Activated T-cell treated with anti-CD3 and anti-CD28 coated beads, Interleukin-2, amount 50 U/mL, for 72 hours (primary cell): Measurements from ENCODE around the gene SRGN. TPM values are rescaled to one million over a fixed set of nuclear protein-coding genes. Genes with fewer than 3 reads are reported as not detected.
A peak's percentile ranks its signal among the peaks of the same experiment; 100 is the strongest.

Experiments
- ATAC-seq, 2 donors: fragments of 150-1000 bp; cut with Tn5 transposase; replicated peaks in 1 of 2; 2 replicates each; pipeline ENCODE4 v1.10.0; 2021; ENCODE audit warnings: moderate library complexity in 2 of 2, mild to moderate bottlenecking in 1 of 2
- DNase-seq, 2 donors: peaks; one replicate each; pipeline ENCODE4 v3.0.0; 2021 to 2022; ENCODE audit warnings: mixed read lengths in 1 of 2
- H3K27ac Mint-ChIP-seq: one replicate; pipeline ENCODE4 v1.8.0; 2022; ENCODE audit warnings: mild to moderate bottlenecking, moderate library complexity, mixed read lengths
- H3K27me3 Mint-ChIP-seq: one replicate; pipeline ENCODE4 v1.8.0; 2022; ENCODE audit warnings: low read depth, mixed read lengths
- H3K36me3 Mint-ChIP-seq, 2 donors: one replicate each; pipeline ENCODE4 v1.8.0; 2022; ENCODE audit warnings: mixed read lengths in 2 of 2, mild to moderate bottlenecking in 1 of 2; ENCODE audit not compliant: insufficient read depth in 2 of 2
- H3K4me1 Mint-ChIP-seq: one replicate; pipeline ENCODE4 v1.8.0; 2022; ENCODE audit warnings: low read depth, mixed read lengths
- H3K4me3 Mint-ChIP-seq, 2 donors: one replicate each; pipeline ENCODE4 v1.8.0; 2022; ENCODE audit warnings: mild to moderate bottlenecking in 2 of 2, mixed read lengths in 2 of 2, moderate library complexity in 2 of 2
- H3K9me3 Mint-ChIP-seq, 2 donors: one replicate each; pipeline ENCODE4 v1.8.0; 2022; ENCODE audit warnings: mixed read lengths in 2 of 2
- total RNA-seq, 2 donors: library from RNA; stranded (reverse); gene quantifications; one replicate each; pipeline ENCODE4 v1.2.3, GENCODE V29; 2022

Gene SRGN
- total RNA-seq, 2 donors from 2014 or later, result 439 to 902 TPM

DNA sequence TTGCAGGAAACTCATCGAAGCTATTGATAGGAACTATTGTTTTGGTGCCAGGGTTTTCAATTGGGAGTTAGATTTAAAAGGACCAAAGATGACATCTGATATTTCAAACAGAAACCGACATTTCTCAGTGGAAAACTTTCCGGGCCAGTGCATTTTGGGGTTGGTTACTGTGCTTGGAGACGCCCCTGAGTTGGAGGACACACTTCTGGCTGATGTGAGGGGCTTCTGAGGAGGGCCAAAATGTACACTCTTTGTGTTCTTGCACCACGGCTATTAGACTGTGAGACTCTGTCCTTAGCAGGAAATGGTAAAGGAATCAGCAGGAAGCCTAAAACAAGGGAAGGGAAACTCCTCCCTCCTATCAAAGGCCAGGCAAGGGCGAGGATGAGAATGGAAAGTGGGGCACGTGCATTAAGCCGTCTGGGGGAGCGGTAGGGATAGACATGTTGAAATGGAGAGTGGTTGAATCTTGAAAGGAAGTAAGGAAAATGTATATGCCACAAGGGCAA lies 1.8 kb upstream of the SRGN start:
- DNase-seq, result no peak
- Mint-ChIP-seq H3K27ac (peak overlapping the region; percentile 22), H3K27me3 (no peaks in the 10 kb centered on the region), H3K9me3 (no peaks in the 10 kb centered on the region), H3K36me3 (peaks cover 11 to 25% of the 10 kb centered on the region in 2 donors), H3K4me3 (peak overlapping the region; percentile 71 to 76), H3K4me1 (peaks cover 48% of the 10 kb centered on the region)
- ATAC-seq, result no peak

DNA sequence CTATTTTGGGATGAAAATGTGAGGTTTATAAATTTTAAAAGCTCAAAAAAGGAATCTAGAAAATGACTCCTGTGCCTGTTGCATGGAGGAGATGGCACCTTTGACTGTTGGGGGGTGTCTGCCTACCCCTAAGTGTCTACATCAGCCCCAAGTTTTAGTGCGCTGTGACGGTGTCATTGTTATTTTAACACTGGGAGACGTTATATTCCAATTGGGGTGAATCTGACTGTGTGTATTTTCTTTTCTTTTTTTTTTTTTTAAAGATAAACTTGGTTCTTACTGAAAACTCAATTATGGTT lies 517 bp downstream of the SRGN start:
- Mint-ChIP-seq H3K4me3 (peak overlapping the region; percentile 87 to 92), H3K36me3 (peaks cover 15 to 32% of the 10 kb centered on the region in 2 donors), H3K27ac (peak overlapping the region; percentile 98), H3K27me3 (no peaks in the 10 kb centered on the region), H3K9me3 (no peaks in the 10 kb centered on the region), H3K4me1 (peaks cover 72% of the 10 kb centered on the region)
- peak in 1 of 2 donors; percentile 24 for DNase-seq
- ATAC-seq, result peak in 1 of 2 donors; percentile 4

DNA sequence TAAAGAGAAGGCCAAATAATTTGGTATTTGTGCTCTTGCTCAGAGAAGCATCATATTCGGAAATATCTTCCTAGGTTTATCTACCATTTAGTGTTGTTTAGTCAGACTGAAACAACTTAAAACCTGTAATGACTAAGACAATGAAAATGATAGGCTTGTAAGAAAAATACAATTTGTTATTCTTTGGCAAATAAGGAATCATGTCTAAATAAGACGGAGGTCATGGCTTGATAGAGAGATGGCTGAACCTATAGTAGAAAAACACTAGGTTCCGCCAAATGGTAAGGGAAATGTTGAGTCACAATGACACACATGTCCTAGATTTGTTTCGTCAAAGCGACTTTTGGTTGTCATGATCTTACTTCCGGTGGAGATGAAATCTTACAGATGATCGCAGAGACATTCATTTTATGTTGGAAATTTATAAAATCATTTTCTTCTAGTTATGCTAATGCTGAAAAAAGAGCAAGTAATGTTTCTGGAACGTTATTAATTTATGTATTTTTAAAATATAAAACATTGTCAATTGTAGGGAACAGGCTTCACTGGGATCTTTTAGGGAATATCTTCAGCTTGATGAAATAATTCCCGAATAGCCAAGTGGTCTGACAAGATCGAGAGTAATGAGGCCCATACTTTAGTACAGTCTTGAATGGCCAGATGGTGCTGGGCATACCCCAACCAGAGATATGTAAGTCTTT lies 1.0 kb downstream of the SRGN start:
- H3K4me3 Mint-ChIP-seq, result peak overlapping the region; percentile 87 to 92
- peak overlapping the region; percentile 98 for H3K27ac Mint-ChIP-seq
- H3K9me3 Mint-ChIP-seq, result no peaks in the 10 kb centered on the region
- no peaks in the 10 kb centered on the region for H3K27me3 Mint-ChIP-seq
- DNase-seq, result peak; percentile 49 to 67
- peaks cover 16 to 35% of the 10 kb centered on the region in 2 donors for H3K36me3 Mint-ChIP-seq
- peaks cover 77% of the 10 kb centered on the region for H3K4me1 Mint-ChIP-seq
- ATAC-seq, result peak; percentile 25 to 35

DNA sequence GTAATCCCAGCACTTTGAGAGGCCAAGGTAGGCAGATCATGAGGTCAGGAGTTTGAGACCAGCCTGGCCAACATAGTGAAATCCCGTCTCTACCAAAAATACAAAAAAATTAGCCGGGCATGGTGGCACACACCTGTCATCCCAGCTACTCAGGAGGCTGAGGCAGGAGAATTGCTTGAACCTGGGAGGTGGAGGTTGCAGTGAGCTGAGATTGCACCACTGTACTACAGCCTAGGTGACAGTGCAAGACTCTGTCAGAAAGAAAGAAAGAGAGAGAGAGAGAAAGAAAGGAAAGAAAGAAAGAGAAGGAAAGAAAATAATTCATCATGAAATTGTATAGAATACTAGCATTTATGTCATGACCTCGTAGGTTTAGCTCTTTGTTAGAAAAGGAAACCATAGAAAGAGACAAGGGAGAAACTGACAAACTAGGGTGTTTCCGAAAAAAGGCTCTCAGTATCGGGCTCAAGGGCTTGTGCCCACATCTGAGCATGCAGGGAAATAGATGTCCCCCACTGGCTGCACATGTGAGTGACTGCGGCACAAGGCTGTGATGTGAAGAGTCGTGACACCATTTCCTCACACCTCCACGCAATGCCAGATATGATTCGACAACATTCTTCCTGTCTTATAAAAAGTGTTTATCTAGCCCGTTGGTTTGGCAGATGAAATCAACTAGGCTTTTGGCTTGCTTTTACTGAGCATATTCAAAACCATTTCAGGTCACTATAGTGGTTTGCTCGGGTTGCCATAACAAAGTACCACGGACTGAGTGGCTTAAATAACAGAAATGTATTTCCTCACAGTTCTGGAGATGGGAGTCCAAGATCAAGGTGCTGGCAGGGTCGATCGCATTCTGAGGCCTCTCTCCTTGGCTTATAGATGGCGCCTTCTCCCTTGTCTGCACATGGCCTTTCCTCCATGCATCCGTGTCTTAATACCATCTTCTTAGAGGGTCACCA lies 2.0 kb downstream of the SRGN start:
- peaks cover 16 to 35% of the 10 kb centered on the region in 2 donors for H3K36me3 Mint-ChIP-seq
- peak overlapping the region; percentile 86 for H3K27ac Mint-ChIP-seq
- H3K27me3 Mint-ChIP-seq, result no peaks in the 10 kb centered on the region
- peak overlapping the region; percentile 87 to 92 for H3K4me3 Mint-ChIP-seq
- ATAC-seq (peak; percentile 80 to 83), DNase-seq (peak; percentile 86 to 91)
- H3K4me1 Mint-ChIP-seq, result peaks cover 76% of the 10 kb centered on the region
- H3K9me3 Mint-ChIP-seq, result no peaks in the 10 kb centered on the region

DNA sequence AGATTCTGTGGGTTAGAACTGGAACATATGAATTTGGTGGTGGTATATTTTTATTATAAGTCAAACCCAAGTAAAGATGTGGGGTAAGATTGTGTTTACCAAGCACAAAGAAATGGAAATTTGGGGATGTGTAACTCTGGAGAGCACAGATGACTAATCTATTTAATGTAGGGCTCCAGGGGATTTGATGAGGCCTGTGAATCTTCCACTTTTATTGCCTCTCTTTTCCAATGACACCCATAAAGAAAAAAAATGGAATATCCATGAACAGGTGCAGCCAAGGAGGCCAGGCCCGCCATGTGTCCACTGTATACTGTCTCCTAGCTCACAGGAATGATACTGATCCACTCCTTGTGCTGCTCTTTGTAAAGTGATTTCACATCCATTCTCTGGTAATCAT lies 2.8 kb downstream of the SRGN start:
- DNase-seq, result no peak

DNA sequence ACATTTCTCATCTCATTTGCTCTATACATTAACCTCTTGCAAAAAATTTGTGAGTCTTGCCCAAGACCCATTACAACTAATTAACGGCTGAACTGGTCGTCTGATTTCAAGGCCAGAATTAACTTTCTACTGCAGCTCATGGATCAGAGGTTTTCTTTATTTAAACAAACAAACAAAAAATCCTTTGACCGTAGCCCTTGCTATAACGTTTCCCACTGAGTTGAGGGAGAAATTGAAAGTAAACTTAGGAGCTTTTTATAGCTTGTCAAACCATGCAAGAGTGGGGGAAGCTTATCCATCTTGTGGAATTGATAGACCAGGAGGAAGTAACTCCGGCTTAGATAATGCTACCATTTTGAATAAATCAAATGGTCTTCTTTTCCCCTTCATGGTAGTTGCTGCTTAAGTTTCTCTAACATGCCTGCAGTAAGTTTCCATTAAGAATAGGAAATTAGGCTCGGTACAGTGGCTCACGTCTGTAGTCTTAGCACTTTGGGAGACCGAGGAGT lies 3.3 kb downstream of the SRGN start:
- H3K4me3 Mint-ChIP-seq, result peak overlapping the region; percentile 87 to 92
- H3K27ac Mint-ChIP-seq, result peak overlapping the region; percentile 86
- peaks cover 18 to 40% of the 10 kb centered on the region in 2 donors for H3K36me3 Mint-ChIP-seq
- peaks cover 68% of the 10 kb centered on the region for H3K4me1 Mint-ChIP-seq
- H3K27me3 Mint-ChIP-seq, result no peaks in the 10 kb centered on the region
- no peaks in the 10 kb centered on the region for H3K9me3 Mint-ChIP-seq
- ATAC-seq (no peak), DNase-seq (no peak)

More for the DNA sequence above, 2.8 kb downstream of the SRGN start:
- Mint-ChIP-seq H3K27ac (peak overlapping the region; percentile 86), H3K4me3 (peak overlapping the region; percentile 87 to 92), H3K27me3 (no peaks in the 10 kb centered on the region), H3K36me3 (peaks cover 18 to 37% of the 10 kb centered on the region in 2 donors), H3K9me3 (no peaks in the 10 kb centered on the region), H3K4me1 (peaks cover 73% of the 10 kb centered on the region)
- no peak for ATAC-seq

DNA sequence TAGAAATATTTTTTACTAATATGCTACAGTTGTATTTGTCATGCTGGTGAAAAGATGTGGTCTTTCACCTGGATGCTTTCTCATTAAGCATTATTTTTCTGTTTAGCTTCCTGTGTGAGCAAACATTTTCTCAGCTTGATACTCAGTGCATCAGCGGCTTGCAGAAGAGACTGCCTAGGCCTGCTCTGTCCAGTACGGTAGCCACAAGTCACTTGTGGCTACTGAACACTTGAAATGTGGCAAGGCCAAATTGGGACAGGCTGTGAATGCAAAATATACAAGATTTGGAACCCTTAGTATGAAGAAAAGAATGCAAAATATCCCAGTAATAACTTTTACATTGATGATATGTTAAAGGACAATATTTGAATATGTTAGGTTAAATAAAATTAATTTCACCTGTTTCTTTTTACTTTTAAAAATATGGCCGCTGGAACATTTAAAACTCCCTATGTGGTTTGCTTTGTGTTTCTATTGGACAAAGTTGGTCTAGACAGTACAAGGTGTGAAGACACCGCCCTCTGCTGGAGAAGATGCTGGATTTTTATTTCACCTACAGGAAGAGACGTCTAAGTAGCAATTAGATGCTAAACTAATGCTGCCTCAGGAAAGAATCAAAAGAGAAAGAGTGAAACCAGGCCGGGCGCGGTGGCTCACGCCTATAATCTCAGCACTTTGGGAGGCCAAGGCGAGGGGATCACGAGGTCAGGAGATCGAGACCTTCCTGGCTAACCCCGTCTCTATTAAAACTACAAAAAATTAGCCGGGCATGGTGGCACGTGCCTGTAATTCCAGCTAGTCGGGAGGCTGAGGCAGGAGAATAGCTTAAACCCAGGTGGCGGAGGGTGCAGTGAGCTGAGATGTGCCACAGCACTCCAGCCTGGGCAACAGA lies 5.3 kb downstream of the SRGN start:
- Mint-ChIP-seq H3K27ac (peak overlapping the region; percentile 35), H3K9me3 (no peaks in the 10 kb centered on the region), H3K4me3 (peak overlapping the region; percentile 57 to 92), H3K4me1 (peaks cover 60% of the 10 kb centered on the region), H3K36me3 (peaks cover 20 to 44% of the 10 kb centered on the region in 2 donors), H3K27me3 (no peaks in the 10 kb centered on the region)
- peak in 1 of 2 donors; percentile 23 for ATAC-seq
- peak; percentile 79 to 82 for DNase-seq

DNA sequence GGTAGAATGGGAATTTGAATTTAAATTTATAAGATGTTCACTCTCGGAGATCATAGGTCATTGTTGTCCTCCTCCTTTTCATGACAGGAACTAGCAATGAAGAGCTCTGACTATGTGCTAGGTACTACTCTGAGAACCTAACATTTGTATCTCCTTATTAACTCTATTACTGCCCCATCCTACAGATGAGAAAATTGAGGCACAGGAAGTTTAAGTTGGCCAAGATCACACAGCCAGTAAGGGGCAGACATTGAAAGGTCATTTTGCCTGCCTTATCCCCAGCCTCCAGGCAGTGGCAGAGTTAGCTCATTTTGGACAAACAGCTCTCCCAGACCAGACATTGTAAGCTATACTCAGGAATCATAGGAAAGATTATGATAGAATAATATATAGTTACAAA lies 6.0 kb downstream of the SRGN start:
- Mint-ChIP-seq H3K27me3 (no peaks in the 10 kb centered on the region), H3K36me3 (peaks cover 18 to 43% of the 10 kb centered on the region in 2 donors), H3K27ac (no peak overlapping the region), H3K9me3 (no peaks in the 10 kb centered on the region), H3K4me3 (peak overlapping the region in 1 of 2 donors; percentile 23), H3K4me1 (peaks cover 58% of the 10 kb centered on the region)
- DNase-seq (no peak), ATAC-seq (no peak)

DNA sequence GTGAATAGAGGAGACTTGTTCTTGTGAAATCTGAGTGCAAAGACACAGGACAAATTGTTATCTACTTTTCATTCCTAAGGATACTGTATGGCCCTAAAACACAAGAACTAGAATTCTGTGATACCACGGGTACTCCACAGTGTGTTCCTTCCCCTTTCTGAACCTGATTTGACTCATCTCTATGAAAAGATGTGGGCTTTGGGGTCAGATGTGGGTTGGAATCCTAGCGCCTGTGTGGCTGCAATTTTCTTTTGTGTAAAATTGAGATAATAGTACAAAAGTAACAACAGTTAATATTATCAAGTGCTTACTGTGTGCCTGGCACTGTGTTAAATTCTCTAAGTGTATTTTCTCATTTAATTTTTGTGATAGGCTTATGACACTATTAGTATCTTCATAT lies 8.1 kb downstream of the SRGN start:
- DNase-seq (no peak), ATAC-seq (no peak)
- H3K4me3 Mint-ChIP-seq, result peak overlapping the region in 1 of 2 donors; percentile 40
- H3K27ac Mint-ChIP-seq, result peak overlapping the region; percentile 76
- peaks cover 55% of the 10 kb centered on the region for H3K4me1 Mint-ChIP-seq
- no peaks in the 10 kb centered on the region for H3K27me3 Mint-ChIP-seq
- peaks cover 13 to 32% of the 10 kb centered on the region in 2 donors for H3K36me3 Mint-ChIP-seq
- no peaks in the 10 kb centered on the region for H3K9me3 Mint-ChIP-seq

DNA sequence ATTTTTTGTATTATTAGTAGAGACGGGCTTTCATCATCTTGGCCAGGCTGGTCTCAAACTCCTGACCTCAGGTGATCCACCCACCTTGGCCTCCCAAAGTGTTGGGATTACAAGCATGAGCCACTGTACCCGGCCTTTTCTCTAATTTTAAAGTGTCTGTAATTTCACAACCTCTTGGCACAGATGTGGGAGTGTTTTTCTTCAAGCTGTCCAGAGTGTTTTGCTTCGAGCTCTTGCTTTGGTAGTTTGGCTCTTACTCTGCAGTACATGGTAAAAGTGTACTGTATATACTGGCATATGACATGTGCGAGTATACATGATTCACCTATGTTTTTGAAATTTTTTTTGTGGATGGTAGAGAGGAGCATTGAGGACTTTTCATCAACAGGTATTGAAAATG lies 9.8 kb downstream of the SRGN start:
- Mint-ChIP-seq H3K27me3 (no peaks in the 10 kb centered on the region), H3K4me3 (peak overlapping the region in 1 of 2 donors; percentile 59), H3K27ac (peak overlapping the region; percentile 64), H3K4me1 (peaks cover 55% of the 10 kb centered on the region), H3K9me3 (no peaks in the 10 kb centered on the region), H3K36me3 (peaks cover 23 to 42% of the 10 kb centered on the region in 2 donors)
- ATAC-seq (no peak), DNase-seq (no peak)

DNA sequence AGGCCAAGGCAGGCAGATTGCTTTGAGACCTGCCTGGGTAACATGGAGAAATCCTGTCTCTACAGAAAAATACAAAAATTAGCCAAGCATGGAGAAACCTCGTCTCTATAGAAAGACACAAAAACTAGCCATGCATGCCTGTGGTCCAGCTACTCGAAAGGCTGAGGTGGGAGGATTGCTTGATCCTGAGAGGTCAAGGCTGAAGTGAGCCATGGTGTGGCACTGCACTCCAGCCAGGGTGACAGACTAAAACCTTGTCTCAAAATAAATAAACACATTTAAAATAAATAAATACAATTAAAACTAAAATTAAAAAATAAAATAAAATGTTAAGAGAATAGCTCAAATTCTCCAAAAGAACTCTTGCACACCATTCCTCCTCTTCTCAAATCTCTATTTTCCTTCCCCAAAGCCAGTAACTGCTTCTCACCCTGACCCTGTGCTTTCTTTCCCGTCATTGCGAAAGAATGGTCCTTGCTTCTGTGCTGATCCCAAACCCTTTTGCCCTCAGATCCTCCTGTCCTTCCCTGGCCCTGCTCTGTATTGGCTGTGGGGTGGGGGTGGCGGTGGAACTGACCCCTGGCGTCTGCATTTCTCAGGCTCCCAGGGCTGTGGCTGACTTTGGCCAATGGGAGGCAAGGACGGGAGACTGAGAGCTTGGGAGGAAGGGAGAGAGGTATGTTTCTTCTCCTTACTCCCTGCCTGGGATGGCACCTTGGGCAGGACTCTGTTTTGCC lies 12.4 kb downstream of the SRGN start:
- Mint-ChIP-seq H3K36me3 (peaks cover 25 to 52% of the 10 kb centered on the region in 2 donors), H3K27ac (no peak overlapping the region)
- ATAC-seq, result peak in 1 of 2 donors; percentile 22

More for the DNA sequence above, 12.4 kb downstream of the SRGN start:
- no peaks in the 10 kb centered on the region for H3K9me3 Mint-ChIP-seq
- H3K4me1 Mint-ChIP-seq, result peaks cover 43% of the 10 kb centered on the region
- DNase-seq, result no peak
- H3K4me3 Mint-ChIP-seq, result peak overlapping the region in 1 of 2 donors; percentile 7
- no peaks in the 10 kb centered on the region for H3K27me3 Mint-ChIP-seq
